H9 (cell line): ENCODE measurements around the gene MBP. TPM values are rescaled to one million over a fixed set of nuclear protein-coding genes. Genes with fewer than 3 reads are reported as not detected.

Experiments used
- DNase-seq: peaks from one replicate; pipeline ENCODE4 v3.0.0-alpha.2; 2017
- H2AFZ ChIP-seq: one replicate; pipeline ENCODE4 v1.6.1; 2013; ENCODE audit warnings: mild to moderate bottlenecking, low read length, control low read depth, moderate library complexity
- H2AK5ac ChIP-seq: 2 replicates; pipeline ENCODE4 v1.6.1; 2013; ENCODE audit warnings: low read length, control low read depth, mixed read lengths; ENCODE audit not compliant: insufficient read length
- H2BK120ac ChIP-seq: one replicate; pipeline ENCODE4 v1.6.1; 2013; ENCODE audit warnings: low read depth, mild to moderate bottlenecking, low read length, control low read depth, inconsistent platforms; ENCODE audit not compliant: poor library complexity, severe bottlenecking
- H2BK12ac ChIP-seq: 2 replicates; pipeline ENCODE4 v1.6.1; 2013; ENCODE audit warnings: low read length, control low read depth, mixed read lengths, low read depth; ENCODE audit not compliant: insufficient read length
- H2BK15ac ChIP-seq: 2 replicates; pipeline ENCODE4 v1.6.1; 2013; ENCODE audit warnings: low read depth, low read length, control low read depth
- H2BK20ac ChIP-seq: one replicate; pipeline ENCODE4 v1.6.1; 2013; ENCODE audit warnings: low read depth, mild to moderate bottlenecking, low read length, control low read depth, inconsistent platforms; ENCODE audit not compliant: poor library complexity, severe bottlenecking
- H2BK5ac ChIP-seq: 2 replicates; pipeline ENCODE4 v1.6.1; 2013; ENCODE audit warnings: low read length, control low read depth, mixed read lengths; ENCODE audit not compliant: insufficient read length
- H3K14ac ChIP-seq: 2 replicates; pipeline ENCODE4 v1.6.1; 2013; ENCODE audit warnings: low read length, control low read depth; ENCODE audit not compliant: insufficient read depth
- H3K18ac ChIP-seq: 2 replicates; pipeline ENCODE4 v1.6.1; 2013; ENCODE audit warnings: low read depth, mild to moderate bottlenecking, mixed read lengths, low read length, control low read depth; ENCODE audit not compliant: insufficient read length
- H3K23ac ChIP-seq: 2 replicates; pipeline ENCODE4 v1.6.1; 2013; ENCODE audit warnings: low read length, control low read depth, mixed read lengths, low read depth; ENCODE audit not compliant: insufficient read length
- H3K23me2 ChIP-seq: 2 replicates; pipeline ENCODE4 v1.6.1; 2013; ENCODE audit warnings: low read depth, mild to moderate bottlenecking, mixed read lengths, low read length, control low read depth; ENCODE audit not compliant: insufficient read length, poor library complexity, severe bottlenecking
- H3K27ac ChIP-seq: 2 replicates; pipeline ENCODE4 v1.5.1; 2013; ENCODE audit warnings: low read length, control low read depth, mixed read lengths, low read depth; ENCODE audit not compliant: insufficient read length
- H3K27me3 ChIP-seq: 2 replicates; pipeline ENCODE4 v1.6.1; 2013; ENCODE audit warnings: low read length, control low read depth, inconsistent platforms; ENCODE audit not compliant: insufficient read depth
- H3K4ac ChIP-seq: 2 replicates; pipeline ENCODE4 v1.6.1; 2013; ENCODE audit warnings: low read depth, mild to moderate bottlenecking, control low read depth, inconsistent platforms, low read length, moderate library complexity
- H3K4me1 ChIP-seq: 2 replicates; pipeline ENCODE4 v1.6.1; 2013; ENCODE audit warnings: low read length, control low read depth, inconsistent platforms; ENCODE audit not compliant: insufficient read depth
- H3K4me2 ChIP-seq: 2 replicates; pipeline ENCODE4 v1.6.1; 2013; ENCODE audit warnings: low read length, control low read depth, mixed read lengths; ENCODE audit not compliant: insufficient read length, insufficient read depth
- H3K56ac ChIP-seq: 2 replicates; pipeline ENCODE4 v1.6.1; 2013; ENCODE audit warnings: low read depth, mild to moderate bottlenecking, mixed read lengths, low read length, control low read depth; ENCODE audit not compliant: insufficient read length
- H3K79me1 ChIP-seq: 2 replicates; pipeline ENCODE4 v1.6.1; 2013; ENCODE audit warnings: low read depth, mild to moderate bottlenecking, moderate library complexity, low read length, control low read depth, inconsistent platforms; ENCODE audit not compliant: insufficient read depth, poor library complexity, severe bottlenecking
- H3K79me2 ChIP-seq: 2 replicates; pipeline ENCODE4 v1.6.1; 2013; ENCODE audit warnings: low read length, control low read depth, inconsistent platforms; ENCODE audit not compliant: insufficient read depth
- H3K9ac ChIP-seq: 2 replicates; pipeline ENCODE4 v1.6.1; 2013; ENCODE audit warnings: low read length, control low read depth, mixed read lengths; ENCODE audit not compliant: insufficient read length; ENCODE audit errors: extremely low read depth
- H3K9me3 ChIP-seq: one replicate; pipeline ENCODE4 v1.6.1; 2013; ENCODE audit warnings: low read depth, low read length, inconsistent platforms; ENCODE audit not compliant: control insufficient read depth
- H3T11ph ChIP-seq: one replicate; pipeline ENCODE4 v1.6.1; 2013; ENCODE audit warnings: mild to moderate bottlenecking, low read length, control low read depth, inconsistent platforms
- H4K20me1 ChIP-seq: one replicate; pipeline ENCODE4 v1.6.1; 2013; ENCODE audit not compliant: control insufficient read depth, insufficient read length, insufficient read depth
- H4K5ac ChIP-seq: 2 replicates; pipeline ENCODE4 v1.6.1; 2013; ENCODE audit warnings: low read depth, mild to moderate bottlenecking, mixed read lengths, low read length, control low read depth; ENCODE audit not compliant: insufficient read length
- H4K8ac ChIP-seq: replicated peaks from 2 replicates; pipeline ENCODE4 v1.6.1; 2013; ENCODE audit warnings: low read length, control low read depth, mixed read lengths, low read depth; ENCODE audit not compliant: insufficient read length
- H4K91ac ChIP-seq: 2 replicates; pipeline ENCODE4 v1.6.1; 2013; ENCODE audit warnings: low read depth, mild to moderate bottlenecking, moderate library complexity, mixed read lengths, low read length, control low read depth; ENCODE audit not compliant: insufficient read length
- H3K27ac Mint-ChIP-seq, 3 experiments: 2 replicates in 2 of 3; 3 replicates in 1 of 3; pipeline ENCODE4 v1.8.0; 2020 to 2021; ENCODE audit warnings: mixed read lengths in 3 of 3, mild to moderate bottlenecking in 1 of 3, moderate library complexity in 1 of 3
- H3K27me3 Mint-ChIP-seq: 2 replicates; pipeline ENCODE4 v1.8.0; 2021; ENCODE audit warnings: low read depth, mild to moderate bottlenecking, moderate library complexity, mixed read lengths
- H3K36me3 Mint-ChIP-seq, 3 experiments: 2 replicates in 2 of 3; 3 replicates in 1 of 3; pipeline ENCODE4 v1.8.0; 2020 to 2021; ENCODE audit warnings: low read depth in 3 of 3, mixed read lengths in 3 of 3; ENCODE audit not compliant: insufficient read depth in 1 of 3
- H3K4me1 Mint-ChIP-seq, 2 experiments: 2 replicates each; pipeline ENCODE4 v1.8.0; 2020; ENCODE audit warnings: mixed read lengths in 2 of 2
- H3K4me3 Mint-ChIP-seq, 2 experiments: 2 replicates in 1 of 2; 3 replicates in 1 of 2; pipeline ENCODE4 v1.8.0; 2020 to 2021; ENCODE audit warnings: mild to moderate bottlenecking in 2 of 2, mixed read lengths in 2 of 2, moderate library complexity in 1 of 2
- H3K9me3 Mint-ChIP-seq, 2 experiments: 2 replicates in 1 of 2; 3 replicates in 1 of 2; pipeline ENCODE4 v1.8.0; 2020; ENCODE audit warnings: mild to moderate bottlenecking in 2 of 2, mixed read lengths in 2 of 2, moderate library complexity in 1 of 2
- CTCF ChIP-seq: fragments of 200-600 bp; sonication (generic); conservative IDR thresholded peaks from 3 replicates; pipeline ENCODE4 v1.8.0; 2021; ENCODE audit warnings: antibody characterized with exemption, mild to moderate bottlenecking
- WGBS: extraction: QIAGEN DNeasy Blood & Tissue Kit; methylation state at CpG from one replicate; pipeline ENCODE4 v1.1.7; 2013; ENCODE audit warnings: missing lambda C conversion rate, low lambda C conversion rate, mixed read lengths; ENCODE audit not compliant: insufficient read length; ENCODE audit errors: extremely low coverage; 5-methylcytosine and 5-hydroxymethylcytosine counted together
- total RNA-seq: library from RNA; stranded (reverse); gene quantifications from 2 replicates; pipeline ENCODE4 v1.2.1, GENCODE V29; 2021

The MBP gene
- total RNA-seq, 1 experiment from 2014 or later, result 8.6 TPM

DNA sequence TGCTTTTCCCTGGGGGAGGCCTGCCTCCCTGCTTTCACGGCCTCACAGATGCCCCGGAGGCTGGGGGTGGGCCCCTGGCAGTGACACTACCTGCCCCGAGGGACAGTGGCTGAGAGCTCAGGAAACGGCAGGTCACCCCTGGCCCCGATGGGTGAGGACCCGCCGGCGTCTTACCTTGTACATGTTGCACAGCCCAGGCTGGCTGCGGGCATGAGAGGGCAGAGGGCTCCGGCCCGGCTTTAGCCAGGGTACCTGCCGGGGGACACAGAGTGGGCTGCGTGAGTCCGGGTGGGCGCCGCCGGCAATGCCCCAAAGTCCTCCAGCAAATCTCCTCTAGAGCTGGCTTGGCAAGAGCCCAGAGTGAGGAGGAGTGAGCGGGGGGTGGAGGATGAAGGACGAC, 122.9 kb downstream of the MBP start:
- Mint-ChIP-seq H3K27ac (no peak overlapping the region), H3K27me3 (no peaks in the 10 kb centered on the region; the same call in 1 of the 2 replicates), H3K4me1 (peaks cover 36 to 41% of the 10 kb centered on the region in 2 experiments), H3K36me3 (no peaks in the 10 kb centered on the region), H3K4me3 (no peak overlapping the region), H3K9me3 (no peaks in the 10 kb centered on the region)
- TF ChIP-seq CTCF, result no peak
- Histone ChIP-seq H3K18ac (no peak overlapping the region), H2BK20ac (no peak overlapping the region), H3K4me2 (no peak overlapping the region), H3K4me1 (peaks cover 9% of the 10 kb centered on the region; the same call in 1 of the 2 replicates), H3K56ac (no peak overlapping the region), H2BK12ac (no peak overlapping the region), H3T11ph (no peak overlapping the region), H4K5ac (no peak overlapping the region), H3K79me2 (no peaks in the 10 kb centered on the region), H2AK5ac (no peak overlapping the region), H3K14ac (no peak overlapping the region), H3K23me2 (no peaks in the 10 kb centered on the region), H2BK120ac (no peak overlapping the region), H3K4ac (no peak overlapping the region), H2BK5ac (no peak overlapping the region), H2BK15ac (no peak overlapping the region), H2AFZ (no peak overlapping the region), H3K9me3 (no peaks in the 10 kb centered on the region), H3K23ac (no peak overlapping the region), H3K27me3 (no peaks in the 10 kb centered on the region), H4K8ac (no peak overlapping the region), H4K20me1 (peaks cover 4% of the 10 kb centered on the region), H3K79me1 (no peaks in the 10 kb centered on the region), H4K91ac (no peak overlapping the region), H3K9ac (no peak overlapping the region), H3K27ac (no peak overlapping the region)
- no CpG with 5 or more reads among the region's 19 CpGs for WGBS
- no peak for DNase-seq
